HG02610 (cell line): ENCODE results near the gene LRFN2.

Source experiments
- ATAC-seq: cut with Tn5 transposase; IDR thresholded peaks from one replicate; pipeline ENCODE4 v1.9.1; 2021; ENCODE audit warnings: mild to moderate bottlenecking, moderate library complexity; ENCODE audit not compliant: unreplicated experiment

The LRFN2 gene

DNA sequence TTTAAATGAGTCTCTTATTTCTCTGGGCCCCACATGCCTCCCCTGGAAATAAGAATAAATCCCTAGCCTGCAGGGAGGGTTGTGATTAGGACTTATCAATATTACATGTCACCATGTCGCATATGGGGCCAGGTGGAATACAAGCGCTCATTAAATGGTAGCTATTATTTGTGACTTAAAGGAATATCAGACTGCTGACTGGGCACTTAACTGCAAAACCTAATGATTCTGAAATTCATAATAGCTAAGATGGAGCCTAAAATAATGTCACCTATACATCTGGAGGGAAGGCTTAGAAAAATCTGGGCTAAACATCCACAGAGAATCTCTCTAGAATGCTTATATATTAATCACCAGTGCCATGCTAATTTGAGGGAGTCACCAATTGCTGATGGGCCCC lies 106.5 kb downstream of the LRFN2 start:
- no peak for ATAC-seq

DNA sequence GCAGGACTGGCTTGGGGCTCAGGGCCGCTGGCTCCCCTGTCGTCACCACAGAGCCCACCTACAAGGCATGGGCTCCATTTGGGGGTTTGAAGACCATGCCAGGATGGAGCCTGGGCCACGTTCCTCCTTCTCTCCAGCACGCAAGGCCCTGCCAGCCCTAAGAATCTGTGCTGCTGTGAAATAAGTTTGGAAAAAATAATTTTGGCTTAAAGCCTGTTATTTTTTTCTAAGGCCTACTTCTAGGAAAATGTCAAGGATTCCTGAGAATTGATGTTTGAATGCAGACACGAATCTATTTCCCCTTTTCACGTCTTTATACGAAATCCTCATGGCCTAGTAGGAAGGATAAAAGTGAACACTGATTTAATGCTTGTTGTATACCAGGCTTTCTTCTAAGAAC lies 107.5 kb downstream of the LRFN2 start:
- ATAC-seq: no peak

DNA sequence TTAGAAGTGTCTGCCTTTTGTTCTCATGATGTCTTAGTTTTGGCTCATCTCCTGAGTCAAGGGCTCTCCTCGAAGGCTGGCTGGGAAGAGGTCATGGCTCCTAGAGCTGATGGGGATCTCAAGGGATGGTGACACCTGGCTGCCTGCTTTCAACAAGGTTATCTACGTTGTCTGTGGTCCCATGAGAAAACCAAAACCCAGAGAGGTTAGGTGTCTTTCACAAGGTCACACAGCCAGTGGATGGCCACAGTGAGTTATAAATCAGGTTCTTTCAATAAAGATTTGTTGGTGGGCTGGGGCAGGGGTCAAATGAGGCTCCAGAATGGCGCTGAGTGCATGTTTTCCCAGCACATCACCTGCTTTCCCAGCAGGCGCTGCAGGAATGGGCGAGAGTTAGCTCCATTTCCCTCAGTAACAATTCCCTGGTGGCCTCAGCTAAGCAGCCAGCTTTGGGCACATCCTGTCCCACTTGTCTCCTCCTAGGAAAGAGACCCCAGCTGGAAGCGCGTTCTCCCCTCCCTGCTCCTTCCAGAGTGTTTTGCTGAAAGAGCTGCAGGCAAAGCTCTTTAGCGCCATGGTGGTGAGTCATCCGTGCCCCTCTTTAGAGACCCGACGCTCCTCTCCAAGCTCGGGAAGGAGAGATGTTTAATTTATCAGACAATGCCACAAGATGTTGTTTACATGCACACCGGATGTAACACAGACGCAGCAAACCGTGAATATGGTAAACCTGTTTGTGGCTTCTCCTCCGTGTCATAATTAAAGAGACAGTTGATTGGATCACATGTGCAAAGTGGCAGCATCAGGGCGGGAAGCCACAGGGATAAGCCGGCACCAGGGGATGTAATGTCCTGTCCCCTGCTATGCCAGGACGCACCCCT lies 109.7 kb downstream of the LRFN2 start:
- no peak for ATAC-seq

DNA sequence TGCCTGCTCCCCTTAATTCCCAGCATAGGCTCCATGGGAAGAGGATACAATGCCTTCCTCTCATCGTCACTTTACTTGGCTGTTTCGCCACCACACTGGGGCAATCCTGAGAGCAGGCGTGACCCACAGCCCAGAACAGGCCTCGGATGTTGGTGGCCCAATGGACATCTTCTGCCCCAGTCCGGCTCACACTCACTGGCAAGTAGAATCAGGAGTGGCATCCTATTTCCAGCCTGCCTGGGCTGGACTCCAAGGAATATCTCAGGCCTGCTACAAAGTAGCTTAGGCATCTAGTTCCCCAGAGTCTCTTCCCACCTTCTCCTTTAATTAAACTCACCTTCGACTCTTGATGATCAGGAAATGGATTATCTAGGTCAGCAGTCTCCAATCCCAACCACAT lies 110.5 kb downstream of the LRFN2 start:
- ATAC-seq: no peak

DNA sequence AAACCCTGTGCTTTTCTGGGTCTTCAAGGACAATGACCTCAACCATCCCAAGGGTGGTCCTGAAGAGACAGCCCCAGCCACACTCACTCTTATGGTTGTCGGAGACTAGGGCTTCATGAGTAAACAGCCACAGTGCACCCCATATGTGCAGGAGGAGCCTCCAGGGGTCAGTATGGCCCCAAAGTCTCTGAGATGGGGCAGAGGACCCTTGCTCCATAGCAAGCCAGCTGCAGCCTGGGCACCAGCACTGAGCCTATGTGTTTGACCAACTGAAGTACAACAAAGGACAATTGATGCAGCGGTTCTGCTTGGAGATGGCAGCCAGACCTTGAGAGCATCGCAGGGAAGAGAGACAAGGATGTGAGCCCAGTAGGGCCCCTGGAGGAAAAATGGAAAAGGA lies 112.2 kb downstream of the LRFN2 start:
- no peak for ATAC-seq

DNA sequence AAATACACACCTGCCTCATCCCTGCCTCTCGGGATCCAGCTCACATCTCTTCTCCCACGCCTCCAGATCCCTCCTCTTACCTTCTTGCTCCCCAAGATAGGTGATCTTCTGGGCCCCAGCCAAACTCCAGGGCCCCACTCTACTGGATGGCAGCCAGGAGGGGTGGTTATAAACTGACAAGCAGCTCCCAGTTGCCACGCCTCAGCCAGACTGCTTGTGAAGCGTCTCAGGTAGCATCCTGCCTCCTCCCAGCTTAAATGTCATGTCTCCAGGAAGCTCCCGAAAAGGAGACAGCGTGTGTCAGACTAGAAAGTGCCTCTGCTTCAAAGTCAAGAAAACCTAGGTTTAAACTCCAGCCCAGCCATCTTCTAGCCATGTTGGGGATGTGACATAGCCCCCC lies 114.1 kb downstream of the LRFN2 start:
- ATAC-seq: no peak

DNA sequence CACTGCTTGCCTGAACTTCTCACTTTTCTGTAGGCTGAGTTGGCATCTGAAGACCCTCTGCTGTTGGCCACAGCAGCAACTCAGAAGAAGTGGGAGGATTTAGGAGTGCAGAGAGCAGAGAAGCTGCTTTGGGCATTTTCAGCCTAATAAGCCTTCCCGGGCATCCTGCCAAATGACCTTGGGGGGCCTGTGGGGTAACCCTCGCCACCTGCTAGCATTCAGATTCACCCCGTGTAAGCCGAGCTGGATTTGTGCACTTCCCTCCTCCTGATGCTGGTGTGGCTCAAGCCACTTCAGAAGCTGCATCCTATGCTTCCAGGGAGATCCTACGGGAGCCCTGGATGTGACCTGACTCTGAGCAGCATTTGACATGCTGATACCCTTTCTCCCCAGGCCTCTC lies 114.8 kb downstream of the LRFN2 start:
- ATAC-seq: no peak

DNA sequence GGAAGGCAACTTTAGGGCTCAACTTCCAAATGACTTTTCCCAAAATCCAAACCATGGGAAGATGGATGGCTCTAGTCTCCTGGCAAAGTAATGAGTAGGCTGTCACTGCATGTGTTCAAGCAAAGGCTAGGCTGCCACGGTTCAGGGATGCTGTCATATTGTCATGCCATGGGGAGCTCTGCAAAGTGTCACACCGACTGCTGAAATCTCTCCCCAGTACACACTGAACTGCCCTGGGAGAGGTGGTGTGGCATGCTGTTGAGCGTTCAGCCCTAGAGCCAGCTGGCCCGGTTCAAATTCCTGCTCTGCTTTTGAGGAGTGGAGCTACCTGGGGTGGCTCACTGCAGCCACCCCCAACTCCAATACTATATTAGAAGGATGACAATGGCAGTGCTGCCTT lies 115.9 kb downstream of the LRFN2 start:
- no peak for ATAC-seq

DNA sequence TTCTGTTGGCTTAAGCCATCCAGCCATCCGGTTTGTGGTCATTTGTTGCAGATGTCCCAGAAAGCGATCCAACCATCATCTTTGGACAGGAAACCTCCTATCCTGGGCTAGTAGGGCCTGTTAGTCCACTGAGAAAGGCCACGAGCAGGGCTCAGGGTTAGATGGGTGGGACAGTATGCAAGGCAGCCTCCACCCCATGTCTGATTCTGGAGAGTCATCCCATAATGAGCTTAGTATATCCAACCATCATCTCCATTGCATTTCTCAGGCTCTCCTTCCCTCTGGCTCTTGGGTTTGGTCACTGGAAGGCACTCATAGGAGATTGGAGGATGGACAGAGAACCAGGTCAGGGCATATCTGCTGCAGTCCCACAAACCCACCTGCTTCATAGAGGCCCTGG lies 117.8 kb downstream of the LRFN2 start:
- no peak for ATAC-seq

DNA sequence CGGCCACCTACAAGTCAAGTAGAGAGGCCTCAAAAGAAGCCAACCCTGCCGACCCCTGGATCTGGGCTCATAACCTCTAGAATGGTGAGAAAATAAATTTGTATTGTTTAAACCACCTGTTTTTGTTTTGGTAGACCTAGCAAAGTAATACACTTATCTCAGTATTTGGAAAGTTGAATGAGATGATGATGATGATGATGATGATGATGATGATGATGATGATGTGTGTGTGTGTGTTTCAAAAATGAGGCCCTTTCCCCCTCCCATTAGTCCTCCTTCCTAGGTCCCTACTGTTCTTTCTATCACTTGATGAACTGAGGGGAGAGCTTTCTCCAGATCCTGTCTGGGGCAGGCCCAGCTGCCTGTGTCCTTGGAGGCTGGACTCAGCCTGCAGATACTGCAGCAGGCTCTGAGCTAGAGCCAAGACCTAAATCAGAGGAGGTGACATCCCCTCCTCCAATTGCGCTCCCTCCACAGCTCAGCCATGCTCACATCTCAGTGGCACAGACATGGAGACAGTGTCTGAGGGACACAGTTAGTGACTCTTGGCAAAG lies 120.1 kb downstream of the LRFN2 start:
- no peak for ATAC-seq

DNA sequence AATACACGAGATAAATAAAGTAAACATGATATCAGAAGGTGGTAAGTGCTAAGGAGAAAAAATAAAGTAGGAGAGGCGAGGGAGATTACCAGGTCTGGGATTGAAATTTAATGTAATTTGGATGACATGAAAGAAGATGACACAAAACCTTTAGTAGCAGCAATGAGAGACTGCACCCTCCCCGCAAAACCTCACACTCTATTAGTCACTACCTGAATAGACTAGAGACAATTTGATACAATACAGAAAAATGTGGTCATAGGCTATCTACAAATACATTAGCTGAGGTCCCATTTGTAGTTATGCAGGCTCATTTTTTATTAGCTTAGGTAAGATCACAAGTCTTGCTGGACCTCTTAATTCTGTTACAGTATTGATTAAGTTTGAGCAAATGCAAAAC lies 125.5 kb downstream of the LRFN2 start:
- ATAC-seq: no peak

DNA sequence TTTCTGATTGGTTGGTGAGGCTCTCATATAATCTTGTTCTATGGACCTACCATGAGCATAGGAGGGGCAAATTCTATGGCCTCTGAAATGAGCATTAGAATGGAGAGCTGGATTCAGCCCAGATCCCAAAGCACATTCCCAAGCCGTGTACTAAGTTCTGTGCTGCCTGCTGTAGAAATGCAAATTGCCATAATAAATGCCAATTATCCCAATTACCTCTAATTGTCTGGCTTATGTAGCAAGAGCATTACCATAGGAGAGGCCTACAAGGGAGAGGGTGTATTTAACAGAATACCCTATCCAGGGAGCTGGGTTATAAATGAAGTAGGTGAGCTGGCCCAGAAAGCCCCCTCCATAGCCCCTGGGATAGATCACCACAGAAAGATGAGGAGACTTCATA lies 126.8 kb downstream of the LRFN2 start:
- no peak for ATAC-seq

DNA sequence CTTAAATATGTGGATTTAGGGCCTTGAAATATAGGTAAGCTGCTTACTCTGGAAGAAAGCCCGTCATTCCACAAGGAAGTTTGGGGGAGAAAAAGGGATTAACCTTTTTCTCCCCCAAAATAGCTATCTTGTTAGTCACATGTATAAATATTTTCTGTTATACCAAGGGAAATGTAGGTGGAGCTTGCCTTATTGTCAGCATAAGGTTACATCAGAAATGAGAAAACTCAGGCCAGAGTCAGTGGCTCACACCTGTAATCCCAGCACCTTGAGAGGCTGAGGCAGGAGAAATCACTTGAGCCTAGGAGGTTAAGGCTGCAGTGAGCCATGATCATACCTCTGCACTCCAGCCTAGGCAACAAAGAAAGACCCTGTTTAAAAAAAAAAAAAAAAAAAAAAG lies 129.9 kb downstream of the LRFN2 start:
- ATAC-seq: no peak

DNA sequence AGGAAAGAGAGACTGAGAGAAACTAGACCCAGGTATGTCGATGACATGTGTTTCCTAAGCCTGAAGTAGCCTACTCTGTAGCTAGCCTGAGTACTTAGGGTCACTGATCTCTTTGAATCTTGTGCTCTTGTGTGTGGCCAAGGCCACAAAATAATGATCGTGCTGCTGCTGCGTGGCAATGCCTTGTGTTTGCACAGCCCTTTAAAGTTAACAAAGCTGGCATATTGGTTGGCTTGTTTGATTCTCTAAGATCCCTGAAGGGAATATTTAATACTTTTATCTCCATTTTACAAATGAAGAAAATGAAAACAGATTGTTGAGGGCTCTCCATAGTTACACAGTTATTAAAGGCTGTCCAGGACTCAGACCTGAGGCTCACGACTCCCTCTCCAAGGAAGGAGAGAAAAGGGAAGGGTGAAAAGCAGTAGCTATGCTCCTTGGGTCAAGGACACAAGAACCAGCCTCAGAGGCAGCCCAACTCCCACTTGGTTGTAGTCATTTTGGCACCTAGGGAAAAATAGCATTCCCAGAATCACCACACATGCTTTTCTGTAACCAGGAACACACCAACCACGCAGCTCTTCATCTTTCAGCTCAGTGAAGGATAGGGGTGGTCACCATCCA lies 130.7 kb downstream of the LRFN2 start:
- ATAC-seq: no peak

DNA sequence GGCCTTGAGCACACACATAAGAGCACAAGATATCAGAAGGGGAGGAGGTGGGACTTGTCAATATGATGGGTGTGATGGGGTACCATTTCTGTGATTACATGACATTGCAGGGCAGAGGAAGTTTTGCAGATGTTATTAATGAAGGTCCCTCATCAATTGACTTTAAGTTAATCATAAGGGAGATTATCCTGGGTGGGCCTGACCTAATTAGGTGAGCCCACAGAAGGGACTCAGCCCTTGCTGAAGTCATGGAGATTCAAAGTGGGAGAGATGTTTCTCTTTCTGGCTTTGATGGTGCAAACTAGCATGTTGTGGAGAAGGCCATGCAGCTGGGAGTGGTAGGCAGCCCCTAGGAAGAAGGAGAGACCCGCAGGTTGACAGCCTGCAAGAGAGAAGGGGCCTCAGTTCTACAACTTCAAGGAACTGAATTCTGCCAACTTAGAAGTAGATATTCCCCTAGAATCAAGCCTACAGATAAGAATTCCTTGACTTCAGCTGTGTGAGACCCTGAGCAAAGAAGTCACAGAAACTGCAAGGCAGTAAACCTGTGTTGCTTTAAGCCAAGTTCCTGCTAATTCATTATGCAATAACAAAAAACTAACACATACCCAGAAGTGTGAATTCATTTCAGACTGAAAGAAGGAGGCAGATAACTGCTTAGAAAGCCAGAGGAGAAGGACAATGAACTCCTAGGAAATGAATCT lies 131.3 kb downstream of the LRFN2 start:
- ATAC-seq: no peak

DNA sequence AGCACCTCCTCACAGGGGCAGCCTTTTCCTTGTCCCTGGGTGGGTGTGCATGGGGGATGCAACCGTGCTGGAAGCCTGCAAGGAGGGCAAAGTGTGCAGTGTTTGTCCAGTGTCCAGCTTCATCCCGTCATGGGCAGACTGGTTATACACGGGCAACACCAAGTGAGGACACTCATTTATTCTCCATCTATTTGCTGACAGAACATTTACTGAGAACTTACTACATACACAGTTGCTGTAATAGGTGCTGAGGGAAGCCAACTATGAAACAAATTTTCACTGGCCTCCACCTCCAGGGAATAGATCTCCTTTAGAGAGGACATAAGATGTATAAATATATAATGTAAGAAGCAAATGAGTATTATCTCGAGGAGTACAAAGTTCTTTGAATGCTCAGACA lies 136.7 kb downstream of the LRFN2 start:
- no peak for ATAC-seq

DNA sequence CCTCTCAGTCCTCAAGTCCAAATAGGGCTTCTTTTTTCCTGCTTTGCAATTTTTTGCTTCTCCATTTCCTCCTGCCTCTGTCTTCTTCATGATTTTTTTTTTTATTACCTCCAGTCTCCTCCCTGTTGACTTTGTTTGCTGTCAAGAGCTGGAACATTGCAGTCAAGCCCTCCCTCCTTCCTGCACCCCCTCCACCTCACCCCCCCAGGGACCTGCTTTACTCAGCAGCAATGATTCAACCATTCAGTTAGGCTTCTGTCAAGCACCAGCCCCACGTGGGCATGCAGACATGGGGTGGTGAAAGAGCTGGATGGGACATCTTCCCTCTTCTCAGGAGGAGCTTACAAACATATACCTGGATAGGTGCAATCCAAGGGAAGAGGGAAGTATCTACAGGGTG lies 142.4 kb downstream of the LRFN2 start:
- ATAC-seq: no peak

DNA sequence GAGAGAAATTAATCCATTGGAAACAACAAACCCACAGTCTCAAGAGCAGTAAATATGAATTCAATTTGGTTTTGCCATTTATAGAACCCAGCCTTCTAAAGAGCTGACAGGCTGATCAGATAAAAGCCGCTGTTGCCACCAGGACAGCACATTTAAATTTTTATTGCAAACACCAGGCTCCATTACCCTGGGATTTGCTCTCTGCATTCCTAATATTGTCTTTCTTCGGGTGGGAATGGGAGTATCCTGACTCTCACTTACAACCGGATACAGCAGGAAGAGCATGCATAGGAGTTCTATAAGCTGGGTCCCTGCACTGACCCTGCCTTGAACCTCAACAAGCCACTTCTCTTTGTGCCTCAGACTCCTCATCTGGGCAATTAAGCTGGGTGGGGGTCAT lies 142.9 kb downstream of the LRFN2 start:
- no peak for ATAC-seq

DNA sequence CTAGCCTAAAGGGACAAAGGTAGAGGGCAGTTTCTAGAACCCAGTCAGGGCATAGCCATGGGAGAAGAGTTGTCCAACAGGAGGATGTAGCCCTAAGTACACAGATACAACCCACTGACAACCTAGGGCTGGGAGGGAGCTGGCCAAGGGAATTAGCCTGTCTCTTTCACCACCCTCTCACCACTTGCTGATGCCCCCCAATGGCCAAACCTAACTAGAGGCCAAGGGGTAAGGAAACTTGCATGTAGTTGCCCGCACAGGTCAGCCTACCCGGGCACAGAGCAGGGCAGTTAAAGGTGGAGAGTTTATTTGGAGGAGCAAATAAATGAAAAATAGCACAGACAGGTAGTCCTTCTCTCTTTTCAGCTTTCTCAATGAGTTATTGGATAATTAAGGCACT lies 143.3 kb downstream of the LRFN2 start:
- ATAC-seq: no peak

DNA sequence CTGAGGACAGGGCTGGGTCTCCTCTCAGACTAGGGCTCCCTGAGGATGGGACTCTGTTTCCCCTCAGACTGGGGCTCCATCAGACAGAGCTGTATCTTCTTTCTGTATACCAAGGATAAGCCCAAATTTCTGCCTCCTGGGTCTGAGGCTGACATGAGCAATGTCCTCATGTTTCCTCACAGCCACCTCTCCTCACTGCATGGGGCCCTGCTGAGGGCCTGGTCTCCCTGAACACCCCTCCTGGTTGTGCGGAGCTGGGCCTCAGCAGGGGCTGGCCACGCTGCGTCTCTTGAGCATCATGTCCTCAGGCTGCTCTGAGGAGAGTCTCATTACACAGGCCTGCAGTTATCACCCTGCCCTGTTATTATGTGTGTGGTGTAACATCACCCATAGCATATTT lies 144.6 kb downstream of the LRFN2 start:
- ATAC-seq: no peak

DNA sequence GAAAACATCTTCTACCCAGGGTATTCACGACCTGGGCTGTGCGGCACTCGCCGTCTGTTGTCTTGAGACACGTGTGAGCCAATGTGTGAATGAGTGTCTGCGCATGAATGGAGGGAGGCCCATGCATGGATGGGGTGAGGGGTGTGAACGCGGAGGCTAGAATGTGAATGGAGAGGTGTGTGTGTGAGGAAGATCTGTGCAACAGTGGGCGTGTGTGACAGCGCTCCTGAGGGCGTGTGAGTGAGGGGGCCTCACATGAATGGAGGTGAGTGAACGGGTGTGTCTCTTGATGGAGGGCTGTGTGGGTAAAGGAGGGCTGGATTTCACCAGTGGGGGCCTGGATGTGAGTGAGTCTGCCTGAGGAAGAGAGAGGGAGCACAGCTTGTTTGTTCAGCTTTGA lies 146.0 kb downstream of the LRFN2 start:
- no peak for ATAC-seq

DNA sequence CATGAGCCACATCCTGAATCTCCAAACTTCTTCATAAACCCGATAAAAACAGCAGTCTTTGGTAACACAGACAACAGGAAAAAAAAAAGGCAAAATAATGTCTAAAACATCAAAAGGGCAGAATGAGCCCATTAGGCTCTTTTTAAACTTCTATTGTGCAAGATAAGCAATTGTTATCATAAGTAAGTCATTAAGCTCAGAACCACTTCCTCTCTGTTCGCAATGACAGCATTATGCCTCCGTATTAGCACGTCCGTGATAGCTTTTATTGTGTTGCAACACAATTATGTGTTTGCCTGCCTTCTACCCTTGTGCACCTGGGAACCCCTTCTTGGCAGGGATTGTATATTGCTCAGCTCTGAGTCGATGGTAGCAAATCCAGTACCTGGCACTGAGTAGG lies 147.1 kb downstream of the LRFN2 start:
- no peak for ATAC-seq
